Measurements from ENCODE around the gene NDUFC2.

The NDUFC2 gene

DNA sequence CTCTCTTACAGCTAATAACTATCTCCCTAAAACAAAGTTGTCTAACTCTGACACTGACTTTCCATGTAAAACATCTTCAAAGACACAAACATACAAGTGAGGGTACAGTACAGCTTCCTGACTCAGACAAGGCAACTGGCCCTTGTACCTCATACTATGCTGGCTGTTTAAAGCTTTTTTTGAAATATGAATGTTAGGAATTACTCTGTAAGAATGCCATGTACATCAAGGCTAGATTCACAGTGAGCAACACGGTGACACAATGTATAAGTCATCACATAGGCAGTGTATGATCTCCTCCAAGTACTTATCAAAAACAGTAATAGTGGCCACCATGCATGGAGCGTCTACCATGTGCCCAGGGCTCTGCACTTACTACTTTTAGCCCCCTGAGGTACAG, 31.2 kb upstream of the NDUFC2 start:
- no peaks in the 10 kb centered on the region for H4K20me1 ChIP-seq (ENCODE audit: insufficient read depth, low read length)
- no peak overlapping the region for H3K4me3 ChIP-seq (ENCODE audit: low read length)
- no peak overlapping the region for H3K9ac ChIP-seq (ENCODE audit: low read length)
- no peaks in the 10 kb centered on the region for H3K9me3 ChIP-seq (ENCODE audit: insufficient read depth, low read length)
- no peak overlapping the region for H3K4me2 ChIP-seq (ENCODE audit: low read length)
- H3K27ac ChIP-seq (ENCODE audit: low read length), result peak overlapping the region; percentile 93; the same call in 1 of the 2 replicates
- peaks cover 8% of the 10 kb centered on the region; the same call in 1 of the 2 replicates for H3K79me2 ChIP-seq (ENCODE audit: low read length)
- H3K36me3 ChIP-seq (replicated peaks; ENCODE audit: low read depth, low read length), result peaks cover 49% of the 10 kb centered on the region
- no peak overlapping the region for H2AFZ ChIP-seq (ENCODE audit: low read depth, low read length)
- peaks cover 40% of the 10 kb centered on the region for H3K4me1 ChIP-seq (ENCODE audit: low read length)
- TF ChIP-seq EZH2phosphoT487 (IDR thresholded peaks at IDR 0.05; ENCODE audit: low read depth), result no peak
- TF ChIP-seq, protein P1, sequence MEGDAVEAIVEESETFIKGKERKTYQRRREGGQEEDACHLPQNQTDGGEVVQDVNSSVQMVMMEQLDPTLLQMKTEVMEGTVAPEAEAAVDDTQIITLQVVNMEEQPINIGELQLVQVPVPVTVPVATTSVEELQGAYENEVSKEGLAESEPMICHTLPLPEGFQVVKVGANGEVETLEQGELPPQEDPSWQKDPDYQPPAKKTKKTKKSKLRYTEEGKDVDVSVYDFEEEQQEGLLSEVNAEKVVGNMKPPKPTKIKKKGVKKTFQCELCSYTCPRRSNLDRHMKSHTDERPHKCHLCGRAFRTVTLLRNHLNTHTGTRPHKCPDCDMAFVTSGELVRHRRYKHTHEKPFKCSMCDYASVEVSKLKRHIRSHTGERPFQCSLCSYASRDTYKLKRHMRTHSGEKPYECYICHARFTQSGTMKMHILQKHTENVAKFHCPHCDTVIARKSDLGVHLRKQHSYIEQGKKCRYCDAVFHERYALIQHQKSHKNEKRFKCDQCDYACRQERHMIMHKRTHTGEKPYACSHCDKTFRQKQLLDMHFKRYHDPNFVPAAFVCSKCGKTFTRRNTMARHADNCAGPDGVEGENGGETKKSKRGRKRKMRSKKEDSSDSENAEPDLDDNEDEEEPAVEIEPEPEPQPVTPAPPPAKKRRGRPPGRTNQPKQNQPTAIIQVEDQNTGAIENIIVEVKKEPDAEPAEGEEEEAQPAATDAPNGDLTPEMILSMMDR (IDR thresholded peaks at IDR 0.05; ENCODE audit: low read depth, low read length), result no peak
- no peaks in the 10 kb centered on the region for H3K27me3 ChIP-seq (ENCODE audit: low read depth, low read length)

GRCh38 chr11:78110351-78110750, 30.7 kb upstream of the NDUFC2 start:
- H4K20me1 ChIP-seq (ENCODE audit: insufficient read depth, low read length), result no peaks in the 10 kb centered on the region
- H3K9me3 ChIP-seq (ENCODE audit: insufficient read depth, low read length), result no peaks in the 10 kb centered on the region
- H3K4me1 ChIP-seq (ENCODE audit: low read length), result peaks cover 40% of the 10 kb centered on the region
- no peaks in the 10 kb centered on the region for H3K27me3 ChIP-seq (ENCODE audit: low read depth, low read length)
- 0 out of 2 replicates have a peak overlapping the region, but pooled peaks have one; percentile 93 for H3K27ac ChIP-seq (ENCODE audit: low read length)
- H3K36me3 ChIP-seq (replicated peaks; ENCODE audit: low read depth, low read length), result peaks cover 47% of the 10 kb centered on the region
- TF ChIP-seq, protein P1 (IDR thresholded peaks at IDR 0.05; ENCODE audit: low read depth, low read length), result no peak
- no peak for TF ChIP-seq EZH2phosphoT487 (IDR thresholded peaks at IDR 0.05; ENCODE audit: low read depth)
- no peak overlapping the region for H2AFZ ChIP-seq (ENCODE audit: low read depth, low read length)
- no peak overlapping the region for H3K9ac ChIP-seq (ENCODE audit: low read length)
- H3K4me2 ChIP-seq (ENCODE audit: low read length), result no peak overlapping the region
- peaks cover 8% of the 10 kb centered on the region; the same call in 1 of the 2 replicates for H3K79me2 ChIP-seq (ENCODE audit: low read length)
- no peak overlapping the region for H3K4me3 ChIP-seq (ENCODE audit: low read length)

- peak overlapping the region; percentile 9; the same call in 1 of the 2 replicates for H3K27ac ChIP-seq (ENCODE audit: low read length)
- H3K36me3 ChIP-seq (replicated peaks; ENCODE audit: low read depth, low read length), result peaks cover 45% of the 10 kb centered on the region
- H3K9ac ChIP-seq (ENCODE audit: low read length), result no peak overlapping the region
- no peak for TF ChIP-seq EZH2phosphoT487 (IDR thresholded peaks at IDR 0.05; ENCODE audit: low read depth)
- TF ChIP-seq, protein P1 (IDR thresholded peaks at IDR 0.05; ENCODE audit: low read depth, low read length), result no peak
- H3K4me2 ChIP-seq (ENCODE audit: low read length), result no peak overlapping the region
- H4K20me1 ChIP-seq (ENCODE audit: insufficient read depth, low read length), result no peaks in the 10 kb centered on the region
- no peak overlapping the region for H2AFZ ChIP-seq (ENCODE audit: low read depth, low read length)
- H3K9me3 ChIP-seq (ENCODE audit: insufficient read depth, low read length), result no peaks in the 10 kb centered on the region
- H3K4me1 ChIP-seq (ENCODE audit: low read length), result peaks cover 36% of the 10 kb centered on the region
- no peaks in the 10 kb centered on the region for H3K27me3 ChIP-seq (ENCODE audit: low read depth, low read length)
- no peak overlapping the region for H3K4me3 ChIP-seq (ENCODE audit: low read length)
- peaks cover 8% of the 10 kb centered on the region; the same call in 1 of the 2 replicates for H3K79me2 ChIP-seq (ENCODE audit: low read length)
Observed at GRCh38 chr11:78109081-78110015, 29.7 kb upstream of the NDUFC2 start.

DNA sequence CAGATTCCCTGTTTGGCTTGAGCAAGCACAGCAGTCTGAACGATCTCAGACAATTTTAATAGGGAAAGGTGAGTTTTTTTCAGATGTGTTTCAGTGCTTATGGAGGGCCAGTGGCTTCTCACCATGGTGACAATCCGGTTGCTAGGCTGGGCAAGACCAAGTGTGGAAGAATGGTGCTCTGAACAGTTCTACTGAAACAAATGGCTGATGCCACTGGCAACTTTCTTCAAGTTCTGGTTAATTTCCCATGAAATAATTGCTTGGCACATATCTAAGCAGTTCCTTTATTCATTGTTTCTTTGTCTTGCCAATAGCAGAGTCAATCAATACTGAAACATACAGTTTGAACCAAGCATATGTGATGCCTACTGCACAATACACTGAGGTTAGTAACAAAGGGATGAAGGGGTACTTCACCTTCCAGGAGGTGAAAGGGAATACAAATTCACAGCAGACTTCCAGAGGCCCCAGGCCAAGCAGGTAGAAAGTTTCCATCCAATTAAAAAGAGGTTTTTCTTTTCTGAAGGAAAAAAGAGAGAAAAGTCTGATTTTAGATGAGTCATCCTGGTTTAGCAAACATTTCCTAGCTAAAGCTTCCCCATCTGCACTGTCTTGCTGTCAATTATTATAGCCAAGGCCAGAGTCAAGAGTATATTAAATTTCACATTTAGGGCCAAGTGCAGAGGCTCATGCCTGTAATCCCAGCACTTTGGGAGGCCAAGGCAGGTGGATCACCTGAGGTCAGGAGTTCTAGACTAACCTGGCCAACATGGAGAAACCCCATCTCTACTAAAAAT, 21.2 kb upstream of the NDUFC2 start:
- Histone ChIP-seq H3K9me3 (ENCODE audit: insufficient read depth, low read length) (no peaks in the 10 kb centered on the region), H3K4me2 (ENCODE audit: low read length) (no peak overlapping the region), H3K27me3 (ENCODE audit: low read depth, low read length) (no peaks in the 10 kb centered on the region), H3K4me1 (ENCODE audit: low read length) (no peaks in the 10 kb centered on the region), H3K4me3 (ENCODE audit: low read length) (no peak overlapping the region), H2AFZ (ENCODE audit: low read depth, low read length) (no peak overlapping the region), H3K27ac (ENCODE audit: low read length) (no peak overlapping the region), H4K20me1 (ENCODE audit: insufficient read depth, low read length) (no peaks in the 10 kb centered on the region), H3K79me2 (ENCODE audit: low read length) (no peaks in the 10 kb centered on the region), H3K36me3 (replicated peaks; ENCODE audit: low read depth, low read length) (peaks cover 49% of the 10 kb centered on the region), H3K9ac (ENCODE audit: low read length) (no peak overlapping the region)
- TF ChIP-seq EZH2phosphoT487 (IDR thresholded peaks at IDR 0.05; ENCODE audit: low read depth), result no peak
- TF ChIP-seq, protein P1 (IDR thresholded peaks at IDR 0.05; ENCODE audit: low read depth, low read length), result no peak

All from OCI-LY3 (cell line).